ENCODE measurements around the gene AKAIN1. TPM values are rescaled to one million over a fixed set of nuclear protein-coding genes. Genes with fewer than 3 reads are reported as not detected.

AKAIN1 gene
- total RNA-seq, 4 donors from 2014 or later = not detected

DNA sequence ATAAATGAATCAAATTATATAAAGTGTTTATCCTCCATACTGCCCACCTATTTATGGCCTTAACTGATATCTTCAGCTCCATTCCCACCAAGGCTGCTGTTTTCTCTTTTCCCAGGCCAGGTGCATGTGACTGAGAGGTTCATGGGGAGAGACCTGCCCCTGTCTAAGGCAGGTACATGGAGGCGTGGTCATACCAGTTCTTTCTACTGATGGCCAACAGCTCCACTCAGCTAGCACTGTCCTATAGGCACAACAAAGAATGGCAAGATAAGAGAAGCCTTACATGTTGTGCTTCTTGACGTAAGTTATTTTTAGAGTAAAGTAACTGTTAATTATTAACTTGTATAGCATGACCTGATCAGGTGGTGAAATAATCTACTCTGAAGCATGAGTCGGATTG is 16.8 kb downstream of the AKAIN1 start:
- TF ChIP-seq, protein P1, sequence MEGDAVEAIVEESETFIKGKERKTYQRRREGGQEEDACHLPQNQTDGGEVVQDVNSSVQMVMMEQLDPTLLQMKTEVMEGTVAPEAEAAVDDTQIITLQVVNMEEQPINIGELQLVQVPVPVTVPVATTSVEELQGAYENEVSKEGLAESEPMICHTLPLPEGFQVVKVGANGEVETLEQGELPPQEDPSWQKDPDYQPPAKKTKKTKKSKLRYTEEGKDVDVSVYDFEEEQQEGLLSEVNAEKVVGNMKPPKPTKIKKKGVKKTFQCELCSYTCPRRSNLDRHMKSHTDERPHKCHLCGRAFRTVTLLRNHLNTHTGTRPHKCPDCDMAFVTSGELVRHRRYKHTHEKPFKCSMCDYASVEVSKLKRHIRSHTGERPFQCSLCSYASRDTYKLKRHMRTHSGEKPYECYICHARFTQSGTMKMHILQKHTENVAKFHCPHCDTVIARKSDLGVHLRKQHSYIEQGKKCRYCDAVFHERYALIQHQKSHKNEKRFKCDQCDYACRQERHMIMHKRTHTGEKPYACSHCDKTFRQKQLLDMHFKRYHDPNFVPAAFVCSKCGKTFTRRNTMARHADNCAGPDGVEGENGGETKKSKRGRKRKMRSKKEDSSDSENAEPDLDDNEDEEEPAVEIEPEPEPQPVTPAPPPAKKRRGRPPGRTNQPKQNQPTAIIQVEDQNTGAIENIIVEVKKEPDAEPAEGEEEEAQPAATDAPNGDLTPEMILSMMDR (IDR thresholded peaks at IDR 0.05) = no peak
- TF ChIP-seq POLR2AphosphoS5 (IDR thresholded peaks at IDR 0.05) (no peak), EP300 (IDR thresholded peaks at IDR 0.05) (no peak), POLR2A (IDR thresholded peaks at IDR 0.05; ENCODE audit: low read depth) (no peak)
- no peaks in the 10 kb centered on the region for H3K27me3 ChIP-seq
- 83% methylated on average over 3 of the region's 3 CpGs for WGBS
- no peaks in the 10 kb centered on the region for H3K9me3 ChIP-seq
- no peaks in the 10 kb centered on the region for H3K36me3 ChIP-seq
- DNase-seq (ENCODE audit: extremely low spot score) = no peak
- H3K4me3 ChIP-seq = no peak overlapping the region
- intact Hi-C loops (cut with DNase I) = no loop called here
- no peaks in the 10 kb centered on the region for H3K4me1 ChIP-seq
- H3K27ac ChIP-seq (replicated peaks in 1 of 4) = no peak overlapping the region

DNA sequence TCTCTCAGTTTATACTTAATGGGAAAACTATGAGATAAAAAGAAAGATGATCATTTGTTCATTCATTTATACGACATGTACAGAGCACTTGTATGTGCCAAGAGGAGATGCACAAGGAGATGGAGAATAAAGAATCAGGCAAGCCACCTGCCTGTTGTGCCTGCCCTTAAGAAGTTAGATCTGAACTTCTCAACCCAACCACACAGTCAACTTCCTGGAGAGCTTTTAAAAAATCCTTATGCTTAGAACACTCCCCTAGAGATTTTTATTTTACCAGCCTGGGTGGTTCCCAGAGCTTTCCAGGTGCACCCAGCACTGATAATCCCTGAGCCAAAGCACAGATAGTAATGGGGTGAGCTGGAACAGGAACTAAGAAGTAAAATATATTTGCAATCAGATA is 18.5 kb downstream of the AKAIN1 start:
- no peaks in the 10 kb centered on the region for H3K9me3 ChIP-seq
- H3K36me3 ChIP-seq = no peaks in the 10 kb centered on the region
- no peaks in the 10 kb centered on the region for H3K4me1 ChIP-seq
- DNase-seq (ENCODE audit: extremely low spot score) = no peak
- no peak for TF ChIP-seq EP300 (IDR thresholded peaks at IDR 0.05)
- H3K27ac ChIP-seq (replicated peaks in 1 of 4) = no peak overlapping the region
- intact Hi-C loops (cut with DNase I) = no loop called here
- H3K27me3 ChIP-seq = no peaks in the 10 kb centered on the region
- 86% methylated on average over 1 of the region's 1 CpG for WGBS
- H3K4me3 ChIP-seq = no peak overlapping the region

DNA sequence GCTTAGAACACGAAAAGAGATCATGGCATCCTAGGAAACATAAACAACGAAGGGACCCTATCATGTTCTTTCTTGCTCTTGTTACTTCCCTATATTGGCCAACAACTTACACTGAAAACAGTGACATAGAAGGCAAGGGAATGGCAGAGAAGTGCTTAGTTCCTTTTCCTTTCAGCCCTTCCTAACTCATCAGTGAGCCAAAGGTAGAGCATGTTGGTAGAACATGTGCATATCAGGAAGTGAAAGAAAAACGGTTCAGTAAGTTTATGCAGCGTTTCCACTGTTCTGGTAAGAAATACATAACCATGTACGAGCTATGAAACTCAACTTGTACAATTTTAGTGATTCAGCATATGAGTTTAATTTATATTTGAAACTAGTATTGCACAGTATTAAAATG is 21.7 kb downstream of the AKAIN1 start:
- TF ChIP-seq POLR2AphosphoS5 (IDR thresholded peaks at IDR 0.05) (no peak), POLR2A (IDR thresholded peaks at IDR 0.05; ENCODE audit: low read depth) (no peak), EP300 (IDR thresholded peaks at IDR 0.05) (no peak)
- TF ChIP-seq, protein P1 (IDR thresholded peaks at IDR 0.05) = no peak
- H3K9me3 ChIP-seq = no peaks in the 10 kb centered on the region
- H3K4me3 ChIP-seq = no peak overlapping the region
- intact Hi-C loops (cut with DNase I) = no loop called here
- no peak overlapping the region for H3K27ac ChIP-seq (replicated peaks in 1 of 4)
- no peaks in the 10 kb centered on the region for H3K36me3 ChIP-seq
- WGBS = 67% methylated on average over 5 of the region's 5 CpGs
- no peaks in the 10 kb centered on the region for H3K27me3 ChIP-seq
- DNase-seq (ENCODE audit: extremely low spot score) = no peak
- H3K4me1 ChIP-seq = no peaks in the 10 kb centered on the region

DNA sequence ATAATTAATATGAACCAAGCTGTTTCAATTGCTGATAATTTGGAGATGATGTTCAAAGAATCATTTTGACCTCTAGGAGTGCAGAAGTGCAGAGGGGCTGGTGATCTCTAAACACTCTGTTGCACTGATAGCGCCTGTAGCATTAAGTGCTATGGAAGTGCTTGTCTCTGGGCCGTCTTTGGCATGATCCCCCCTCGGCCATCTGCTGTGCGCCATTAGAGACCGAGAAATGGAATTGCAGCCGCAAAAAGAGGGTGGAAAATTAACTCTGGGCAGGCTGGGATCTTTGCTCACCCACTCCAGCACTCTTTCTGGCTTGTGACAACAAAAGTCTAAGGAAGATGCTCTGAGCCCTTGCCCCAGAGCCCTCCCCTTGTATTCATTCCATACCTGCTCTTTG is 23.4 kb downstream of the AKAIN1 start:
- Histone ChIP-seq H3K9me3 (no peaks in the 10 kb centered on the region), H3K4me1 (no peaks in the 10 kb centered on the region), H3K27ac (replicated peaks in 1 of 4) (no peak overlapping the region), H3K27me3 (no peaks in the 10 kb centered on the region), H3K36me3 (no peaks in the 10 kb centered on the region), H3K4me3 (no peak overlapping the region)
- TF ChIP-seq EP300 (IDR thresholded peaks at IDR 0.05) = no peak
- TF ChIP-seq, protein P1 (IDR thresholded peaks at IDR 0.05) = no peak
- no peak for TF ChIP-seq POLR2AphosphoS5 (IDR thresholded peaks at IDR 0.05)
- TF ChIP-seq POLR2A (IDR thresholded peaks at IDR 0.05; ENCODE audit: low read depth) = no peak
- WGBS = 70% methylated on average over 6 of the region's 6 CpGs
- DNase-seq (ENCODE audit: extremely low spot score) = no peak
- intact Hi-C loops (cut with DNase I) = no loop called here

DNA sequence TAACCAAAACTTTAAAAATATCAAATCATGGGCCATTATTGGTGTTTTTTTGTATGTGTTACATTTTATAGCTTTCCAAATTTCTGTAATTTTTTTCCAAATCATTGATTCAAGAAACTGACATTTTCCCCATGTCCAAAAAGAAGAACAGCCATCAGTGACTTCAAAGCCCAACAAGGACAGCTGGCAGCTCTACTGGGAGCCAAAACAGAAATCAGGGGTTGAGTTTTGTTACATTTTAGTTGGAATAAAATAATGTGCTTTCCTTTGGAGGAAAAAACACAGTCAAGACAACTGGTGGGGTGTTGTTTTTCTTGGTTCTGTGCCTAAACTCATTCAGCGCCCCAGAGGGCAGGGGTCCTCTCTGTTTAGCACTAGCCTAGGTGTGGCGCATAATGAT is 23.8 kb downstream of the AKAIN1 start:
- 79% methylated on average over 2 of the region's 2 CpGs for WGBS
- TF ChIP-seq EP300 (IDR thresholded peaks at IDR 0.05) (no peak), POLR2AphosphoS5 (IDR thresholded peaks at IDR 0.05) (no peak), POLR2A (IDR thresholded peaks at IDR 0.05; ENCODE audit: low read depth) (no peak)
- TF ChIP-seq, protein P1 (IDR thresholded peaks at IDR 0.05) = no peak
- Histone ChIP-seq H3K36me3 (no peaks in the 10 kb centered on the region), H3K4me3 (no peak overlapping the region), H3K4me1 (no peaks in the 10 kb centered on the region), H3K27me3 (no peaks in the 10 kb centered on the region), H3K27ac (replicated peaks in 1 of 4) (no peak overlapping the region), H3K9me3 (no peaks in the 10 kb centered on the region)
- intact Hi-C loops (cut with DNase I) = no loop called here
- no peak for DNase-seq (ENCODE audit: extremely low spot score)
